GM12892 (cell line): ENCODE results near the gene SLIT3.

Source experiments
- DNase-seq: peaks from one replicate; pipeline ENCODE4 v3.0.0; 2011; ENCODE audit not compliant: insufficient read length
- FAIRE-seq: peaks from 2 replicates; lab custom pipeline; 2011; peaks lifted over from hg19 to GRCh38; lab: Jason Lieb, UNC
- POLR2A ChIP-seq: IDR thresholded peaks from 2 replicates; pipeline ENCODE4 v1.6.1; 2011; ENCODE audit warnings: low read depth, low read length, control low read depth
- POLR2AphosphoS5 ChIP-seq: IDR thresholded peaks from 2 replicates; pipeline ENCODE4 v1.6.1; 2011; ENCODE audit warnings: low read depth, low read length, control low read depth
- TAF1 ChIP-seq: IDR thresholded peaks from 2 replicates; pipeline ENCODE4 v1.6.1; 2011; ENCODE audit warnings: low read depth, mild to moderate bottlenecking, control low read depth, low read length, borderline replicate concordance

Gene SLIT3

GRCh38 chr5:168829044-168829443 lies 471.9 kb downstream of the SLIT3 start:
- TF ChIP-seq TAF1 (no peak), POLR2A (no peak), POLR2AphosphoS5 (no peak)
- FAIRE-seq (no peak), DNase-seq (no peak)

DNA sequence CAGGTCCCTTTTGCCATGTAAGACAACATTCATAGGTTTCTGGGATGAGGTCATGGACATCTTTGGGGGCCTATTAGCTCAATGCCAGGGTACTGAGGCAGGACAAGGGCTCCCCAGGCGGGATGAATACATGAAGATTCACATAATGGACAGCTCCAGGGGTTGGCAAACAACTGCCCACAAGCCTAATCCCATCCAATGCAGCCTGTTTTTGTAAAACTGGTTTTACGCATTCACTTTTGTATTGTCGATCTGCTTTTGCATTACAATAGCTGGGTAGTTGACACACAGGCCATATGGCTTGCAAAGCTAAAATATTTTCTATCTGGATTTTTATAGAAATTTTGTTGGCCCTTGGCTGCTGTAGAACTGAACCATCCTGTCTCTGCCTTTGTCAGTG lies 473.3 kb downstream of the SLIT3 start:
- no peak for DNase-seq
- no peak for FAIRE-seq
- TF ChIP-seq POLR2A (no peak), POLR2AphosphoS5 (no peak), TAF1 (no peak)

GRCh38 chr5:168826246-168826725 lies 474.7 kb downstream of the SLIT3 start:
- FAIRE-seq (no peak), DNase-seq (no peak)
- no peak for TF ChIP-seq POLR2A
- no peak for TF ChIP-seq POLR2AphosphoS5
- TF ChIP-seq TAF1 = no peak

- FAIRE-seq = no peak
- no peak for DNase-seq
- no peak for TF ChIP-seq POLR2AphosphoS5
- TF ChIP-seq TAF1 = no peak
- TF ChIP-seq POLR2A = no peak
These were observed 478.1 kb downstream of the SLIT3 start for GRCh38 chr5:168822745-168823281.

DNA sequence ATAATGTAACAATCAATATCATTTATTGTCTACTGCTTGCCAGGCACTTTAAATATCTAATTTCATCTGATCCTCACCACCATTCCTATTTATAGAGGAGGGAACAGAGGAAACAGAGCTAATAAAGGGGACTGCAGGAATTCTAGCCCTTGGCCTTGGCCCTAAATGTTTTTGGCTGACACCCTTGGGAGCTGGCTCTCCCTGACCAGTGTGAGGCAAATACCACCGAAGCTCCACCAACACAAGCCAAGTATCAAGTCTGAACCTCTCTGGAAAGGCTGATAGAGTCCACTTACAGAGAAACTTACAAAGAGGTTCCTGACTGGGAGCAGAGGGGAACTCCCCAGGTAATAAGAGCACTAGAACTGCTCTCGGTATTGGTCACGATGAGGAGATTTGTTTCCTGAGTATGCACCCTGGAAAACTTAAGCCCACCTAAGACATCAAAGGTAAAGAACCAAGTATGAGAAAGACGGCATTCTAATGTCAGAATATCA lies 478.6 kb downstream of the SLIT3 start:
- FAIRE-seq (no peak), DNase-seq (no peak)
- no peak for TF ChIP-seq TAF1

DNA sequence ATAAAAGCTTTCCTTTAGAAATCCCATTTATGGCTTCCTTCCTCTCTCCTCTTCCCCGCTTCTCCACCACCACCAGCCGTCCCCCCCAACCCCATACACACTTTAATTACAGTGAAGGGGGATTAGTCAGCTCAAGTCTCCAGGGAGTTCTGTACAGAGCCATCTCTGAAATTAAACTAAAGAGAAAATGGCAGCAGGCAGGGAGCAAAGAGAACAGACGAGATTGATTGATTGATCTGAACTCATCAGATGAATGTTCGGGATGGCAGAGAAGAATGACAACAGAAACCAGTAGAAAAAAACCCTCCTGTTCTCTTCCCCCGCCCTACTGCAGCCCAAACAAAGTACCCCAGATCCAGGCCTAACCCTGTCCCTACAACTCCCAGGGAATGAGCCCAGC lies 480.1 kb downstream of the SLIT3 start:
- FAIRE-seq (no peak), DNase-seq (no peak)
- no peak for TF ChIP-seq POLR2A
- TF ChIP-seq TAF1 = no peak
- no peak for TF ChIP-seq POLR2AphosphoS5

- no peak for DNase-seq
- no peak for FAIRE-seq
These were observed 481.8 kb downstream of the SLIT3 start for GRCh38 chr5:168819004-168819621.

GRCh38 chr5:168818558-168818957 lies 482.4 kb downstream of the SLIT3 start:
- TF ChIP-seq POLR2A (no peak), TAF1 (no peak), POLR2AphosphoS5 (no peak)
- FAIRE-seq (no peak), DNase-seq (no peak)

More at GRCh38 chr5:168819004-168819621, 481.8 kb downstream of the SLIT3 start:
- TF ChIP-seq TAF1 = no peak
- no peak for TF ChIP-seq POLR2A
- no peak for TF ChIP-seq POLR2AphosphoS5

DNA sequence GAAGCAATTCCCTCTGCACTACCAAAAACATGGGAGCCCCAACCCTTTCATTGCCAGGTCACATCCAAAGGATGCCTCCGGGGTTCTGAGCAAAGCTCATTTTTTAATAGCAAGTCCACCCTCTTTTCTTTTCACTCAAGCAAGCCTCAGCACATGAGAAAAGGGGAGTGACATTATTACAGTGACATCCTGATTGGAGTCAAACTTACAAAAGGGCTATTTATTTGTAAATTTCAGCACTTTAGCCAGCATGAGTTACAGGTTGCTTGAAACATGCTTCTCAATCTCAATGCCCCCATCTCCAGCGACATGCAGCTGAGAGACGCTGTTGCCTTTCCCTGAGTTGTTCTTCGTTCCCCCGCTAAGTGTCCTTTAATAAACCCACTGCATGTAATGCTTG lies 483.3 kb downstream of the SLIT3 start:
- FAIRE-seq = no peak
- no peak for TF ChIP-seq TAF1
- no peak for TF ChIP-seq POLR2A
- TF ChIP-seq POLR2AphosphoS5 = no peak
- no peak for DNase-seq

DNA sequence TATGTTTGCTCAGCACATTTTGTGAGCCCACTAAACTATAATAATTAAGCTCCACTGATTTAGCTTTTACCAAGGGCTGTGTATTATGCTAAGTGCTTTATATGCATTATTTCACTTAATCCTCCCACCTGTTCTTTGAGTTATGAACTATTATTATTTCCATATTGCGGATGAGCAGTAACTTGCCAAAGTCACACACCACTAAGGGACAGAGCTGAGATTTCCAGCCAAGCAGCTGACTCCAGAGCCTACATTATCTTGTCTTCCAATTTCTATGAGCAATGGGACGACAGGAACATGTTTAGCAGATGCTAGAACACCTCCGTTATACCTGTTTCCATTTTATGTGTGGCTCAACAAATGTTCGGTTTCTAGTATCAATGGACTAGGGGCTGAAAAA lies 484.3 kb downstream of the SLIT3 start:
- FAIRE-seq (no peak), DNase-seq (no peak)
- TF ChIP-seq POLR2A (no peak), POLR2AphosphoS5 (no peak)

DNA sequence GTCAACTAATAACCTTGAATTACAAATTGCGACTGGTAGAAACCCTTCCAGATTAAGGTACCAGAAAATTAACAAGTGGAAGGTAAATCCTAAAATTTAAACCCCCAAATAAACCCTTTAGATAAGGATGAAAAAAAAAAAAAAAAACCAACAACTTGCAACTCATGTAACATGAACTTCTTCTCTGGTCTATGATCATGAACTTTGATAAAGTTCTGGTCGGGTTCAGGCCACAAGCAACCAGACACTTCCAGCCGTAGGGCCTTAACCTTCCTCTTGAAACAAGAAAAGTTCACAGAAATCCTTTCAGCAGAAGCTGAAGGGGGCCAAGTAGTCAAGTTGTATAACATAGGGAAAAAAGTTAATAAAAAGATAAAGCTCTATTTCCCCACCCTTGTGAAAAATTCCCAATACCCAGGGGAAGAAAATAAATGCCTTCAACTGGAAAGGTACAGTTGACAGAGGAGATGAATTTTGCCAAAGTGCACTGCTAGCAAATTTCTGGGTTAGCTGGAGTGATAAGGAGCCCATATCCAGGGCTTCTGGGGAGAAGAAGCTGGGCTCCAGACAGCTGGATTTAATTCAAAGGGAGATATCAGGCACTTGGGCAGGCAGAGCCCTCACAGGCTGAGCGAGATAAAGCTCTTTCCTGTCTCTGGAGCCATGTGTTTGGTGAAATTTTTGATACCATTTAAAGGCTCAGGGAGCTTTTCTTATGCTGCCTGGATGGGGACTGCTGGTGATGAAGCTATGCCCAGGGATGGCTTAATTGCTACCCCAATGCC lies 487.6 kb downstream of the SLIT3 start:
- DNase-seq = no peak
- TF ChIP-seq TAF1 (no peak), POLR2A (no peak), POLR2AphosphoS5 (no peak)
- no peak for FAIRE-seq

- FAIRE-seq (no peak), DNase-seq (no peak)
- no peak for TF ChIP-seq POLR2AphosphoS5
- no peak for TF ChIP-seq POLR2A
- TF ChIP-seq TAF1 = no peak
These were observed 490.3 kb downstream of the SLIT3 start for GRCh38 chr5:168810641-168811040.
